OCI-LY3 (cell line): ENCODE data around the gene PCDHGA12.

Experiments
- H2AFZ ChIP-seq: fragments of 200-600, 300-600 bp; shearing (Covaris generic); 2 replicates; pipeline ENCODE4 v1.6.0; 2014; ENCODE audit warnings: antibody characterized with exemption, low read depth, low read length
- H3K27ac ChIP-seq: fragments of 200-600, 300-600 bp; sonication (generic); 2 replicates; pipeline ENCODE4 v1.5.1; 2014; ENCODE audit warnings: mild to moderate bottlenecking, low read length, moderate library complexity, mixed read lengths
- H3K27me3 ChIP-seq: fragments of 200-600, 300-600 bp; sonication (generic); 2 replicates; pipeline ENCODE4 v1.6.1; 2014; ENCODE audit warnings: low read depth, low read length, mixed read lengths
- H3K36me3 ChIP-seq: fragments of 200-600, 300-600 bp; sonication (generic); replicated peaks from 2 replicates; pipeline ENCODE3; 2014; ENCODE audit warnings: low read depth, low read length, mixed read lengths
- H3K4me1 ChIP-seq: fragments of 300-600, 200-600 bp; sonication (generic); 2 replicates; pipeline ENCODE4 v1.6.1; 2014; ENCODE audit warnings: low read length, mixed read lengths
- H3K4me2 ChIP-seq: fragments of 200-600, 300-600 bp; sonication (generic); 2 replicates; pipeline ENCODE4 v1.6.1; 2014; ENCODE audit warnings: low read length, mixed read lengths
- H3K4me3 ChIP-seq: fragments of 300-600, 200-600 bp; sonication (generic); 2 replicates; pipeline ENCODE4 v1.5.1; 2014; ENCODE audit warnings: antibody characterized with exemption, mild to moderate bottlenecking, low read length, moderate library complexity
- H3K79me2 ChIP-seq: fragments of 300-600, 200-600 bp; shearing (Covaris generic); 2 replicates; pipeline ENCODE4 v1.6.1; 2014; ENCODE audit warnings: mild to moderate bottlenecking, low read length, mixed read lengths
- H3K9ac ChIP-seq: fragments of 300-600, 200-600 bp; shearing (Covaris generic); 2 replicates; pipeline ENCODE4 v1.6.0; 2014; ENCODE audit warnings: mild to moderate bottlenecking, low read length, moderate library complexity
- H3K9me3 ChIP-seq: fragments of 200-600, 300-600 bp; shearing (Covaris generic); 2 replicates; pipeline ENCODE4 v1.6.1; 2014; ENCODE audit warnings: low read length, mixed read lengths; ENCODE audit not compliant: insufficient read depth
- H4K20me1 ChIP-seq: fragments of 200-600, 300-600 bp; sonication (generic); 2 replicates; pipeline ENCODE4 v1.6.1; 2016; ENCODE audit warnings: low read length, mixed read lengths; ENCODE audit not compliant: insufficient read depth
- CTCF ChIP-seq: fragments of 200-600, 300-600 bp; sonication (generic); IDR thresholded peaks from 2 replicates; pipeline ENCODE4 v1.5.1; 2014; ENCODE audit warnings: antibody characterized with exemption, low read length, low read depth
- EZH2phosphoT487 ChIP-seq: fragments of 200-600 bp; shearing (Covaris generic); IDR thresholded peaks from 2 replicates; pipeline ENCODE4 v1.6.1; 2018; ENCODE audit warnings: antibody characterized with exemption, mixed run types, low read depth

Gene PCDHGA12

GRCh38 chr5:141475625-141476131, 45.4 kb downstream of the PCDHGA12 start, which contains the start of gene PCDHGC3:
PCDHGC3 (plus strand) TSS chr5:141475966; CDS start chr5:141476117, 151 bp downstream.
- Histone ChIP-seq H3K27ac (no peak within 1 kb of the TSS), H3K4me1 (no peaks in the 10 kb centered on the region)

GRCh38 chr5:141476132-141476911, 46.0 kb downstream of the PCDHGA12 start:
- no peaks in the 10 kb centered on the region for H3K79me2 ChIP-seq
- no peaks in the 10 kb centered on the region for H3K9me3 ChIP-seq
- H4K20me1 ChIP-seq, result no peaks in the 10 kb centered on the region
- TF ChIP-seq EZH2phosphoT487, result no peak
- TF ChIP-seq CTCF, result no peak
- peak overlapping the region; percentile 85 for H3K4me3 ChIP-seq
- peak overlapping the region; percentile 89 for H3K4me2 ChIP-seq
- H3K36me3 ChIP-seq, result no peaks in the 10 kb centered on the region
- H3K27me3 ChIP-seq, result no peaks in the 10 kb centered on the region
- H3K9ac ChIP-seq, result peak overlapping the region; percentile 49
- H3K27ac ChIP-seq, result no peak overlapping the region
- peak overlapping the region; percentile 86 for H2AFZ ChIP-seq
- no peaks in the 10 kb centered on the region for H3K4me1 ChIP-seq

More at GRCh38 chr5:141475625-141476131, 45.4 kb downstream of the PCDHGA12 start, which contains the start of gene PCDHGC3:
- Histone ChIP-seq H4K20me1 (no peaks in the 10 kb centered on the region), H3K27me3 (no peaks in the 10 kb centered on the region), H2AFZ (peak within 1 kb of the TSS; percentile 86), H3K4me2 (peak within 1 kb of the TSS; percentile 89), H3K9me3 (no peaks in the 10 kb centered on the region), H3K79me2 (no peaks in the 10 kb centered on the region), H3K9ac (peak within 1 kb of the TSS; percentile 49), H3K4me3 (peak within 1 kb of the TSS; percentile 85), H3K36me3 (no peaks in the 10 kb centered on the region)
- peak; percentile 30 for TF ChIP-seq CTCF
- no peak for TF ChIP-seq EZH2phosphoT487

GRCh38 chr5:141477044-141477575, 46.8 kb downstream of the PCDHGA12 start:
- Histone ChIP-seq H3K27ac (no peak overlapping the region), H2AFZ (no peak overlapping the region), H3K27me3 (no peaks in the 10 kb centered on the region), H3K79me2 (no peaks in the 10 kb centered on the region), H3K4me1 (no peaks in the 10 kb centered on the region), H3K9me3 (no peaks in the 10 kb centered on the region), H3K9ac (no peak overlapping the region), H4K20me1 (no peaks in the 10 kb centered on the region), H3K36me3 (no peaks in the 10 kb centered on the region), H3K4me3 (no peak overlapping the region), H3K4me2 (no peak overlapping the region)
- TF ChIP-seq EZH2phosphoT487 (no peak), CTCF (no peak)

- no peak for TF ChIP-seq EZH2phosphoT487
- H3K4me1 ChIP-seq, result no peaks in the 10 kb centered on the region
- H3K36me3 ChIP-seq, result no peaks in the 10 kb centered on the region
- H4K20me1 ChIP-seq, result no peaks in the 10 kb centered on the region
- H2AFZ ChIP-seq, result no peak overlapping the region
- no peak overlapping the region for H3K4me2 ChIP-seq
- no peaks in the 10 kb centered on the region for H3K27me3 ChIP-seq
- no peaks in the 10 kb centered on the region for H3K9me3 ChIP-seq
- H3K4me3 ChIP-seq, result no peak overlapping the region
- no peak overlapping the region for H3K27ac ChIP-seq
- H3K9ac ChIP-seq, result no peak overlapping the region
- no peaks in the 10 kb centered on the region for H3K79me2 ChIP-seq
Observed at GRCh38 chr5:141477815-141478214, 47.5 kb downstream of the PCDHGA12 start.
